GM12875 (cell line): ENCODE measurements around the gene SIGLEC8.
A peak's percentile ranks its signal among the peaks of the same experiment; 100 is the strongest.

Source experiments
- H3K4me3 ChIP-seq: one replicate; pipeline ENCODE4 v1.5.1; 2011; ENCODE audit warnings: low read depth, low read length, control low read depth
- TF ChIP-seq, protein P1 (sequence below): IDR thresholded peaks from 2 replicates; pipeline ENCODE4 v1.5.1; 2011; ENCODE audit warnings: low read depth, mild to moderate bottlenecking, control low read depth, inconsistent platforms, low read length, moderate library complexity, borderline replicate concordance; ENCODE audit not compliant: insufficient read depth

SIGLEC8 gene

DNA sequence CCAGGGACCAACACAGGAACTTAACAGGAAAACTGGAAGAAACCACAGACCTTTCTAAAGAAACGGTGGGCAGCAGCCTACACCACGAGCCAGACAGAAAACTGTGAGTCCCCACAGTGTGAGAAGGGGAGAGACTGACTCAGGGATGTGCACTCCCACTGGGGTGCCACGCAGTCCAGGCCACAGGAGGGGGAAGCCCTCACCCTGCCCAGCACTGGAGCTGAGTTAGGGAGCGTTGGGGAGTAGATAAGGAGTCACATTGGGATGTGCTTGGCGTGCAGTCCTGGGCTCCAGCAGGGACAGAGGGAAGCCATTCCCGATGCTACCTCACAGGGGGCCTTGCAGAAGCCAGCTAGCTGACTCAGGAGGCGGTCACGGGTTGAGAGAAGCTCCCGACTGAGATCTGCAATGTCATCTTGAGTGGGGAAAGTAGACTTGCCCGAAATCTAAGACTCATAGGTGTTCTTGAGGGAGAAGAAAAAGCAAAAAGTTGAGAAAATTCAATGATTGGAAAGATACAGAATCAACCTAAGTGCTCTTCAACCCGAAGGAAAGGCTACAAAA is 17.3 kb downstream of the SIGLEC8 start:
- TF ChIP-seq, protein P1, sequence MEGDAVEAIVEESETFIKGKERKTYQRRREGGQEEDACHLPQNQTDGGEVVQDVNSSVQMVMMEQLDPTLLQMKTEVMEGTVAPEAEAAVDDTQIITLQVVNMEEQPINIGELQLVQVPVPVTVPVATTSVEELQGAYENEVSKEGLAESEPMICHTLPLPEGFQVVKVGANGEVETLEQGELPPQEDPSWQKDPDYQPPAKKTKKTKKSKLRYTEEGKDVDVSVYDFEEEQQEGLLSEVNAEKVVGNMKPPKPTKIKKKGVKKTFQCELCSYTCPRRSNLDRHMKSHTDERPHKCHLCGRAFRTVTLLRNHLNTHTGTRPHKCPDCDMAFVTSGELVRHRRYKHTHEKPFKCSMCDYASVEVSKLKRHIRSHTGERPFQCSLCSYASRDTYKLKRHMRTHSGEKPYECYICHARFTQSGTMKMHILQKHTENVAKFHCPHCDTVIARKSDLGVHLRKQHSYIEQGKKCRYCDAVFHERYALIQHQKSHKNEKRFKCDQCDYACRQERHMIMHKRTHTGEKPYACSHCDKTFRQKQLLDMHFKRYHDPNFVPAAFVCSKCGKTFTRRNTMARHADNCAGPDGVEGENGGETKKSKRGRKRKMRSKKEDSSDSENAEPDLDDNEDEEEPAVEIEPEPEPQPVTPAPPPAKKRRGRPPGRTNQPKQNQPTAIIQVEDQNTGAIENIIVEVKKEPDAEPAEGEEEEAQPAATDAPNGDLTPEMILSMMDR = no peak
- no peak overlapping the region for H3K4me3 ChIP-seq

DNA sequence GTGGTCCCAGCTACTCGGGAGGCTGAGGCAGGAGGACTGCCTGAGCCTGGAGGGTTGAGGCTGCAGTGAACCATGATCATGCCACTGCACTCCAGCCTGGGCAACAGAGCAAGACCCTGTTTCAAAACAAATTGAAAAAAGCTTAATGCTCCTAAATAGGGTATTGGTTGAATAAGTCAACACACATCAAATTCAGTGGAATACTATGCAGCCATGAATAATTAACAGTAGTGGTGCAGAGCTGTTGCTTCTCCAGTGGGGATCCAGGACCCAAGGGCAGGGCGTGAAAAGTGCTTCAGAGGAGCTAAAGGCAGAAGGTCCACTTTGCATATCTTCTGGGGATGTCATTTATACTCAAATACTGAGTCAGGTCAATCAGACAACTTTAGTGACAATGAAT is 18.2 kb downstream of the SIGLEC8 start:
- TF ChIP-seq, protein P1 = no peak

DNA sequence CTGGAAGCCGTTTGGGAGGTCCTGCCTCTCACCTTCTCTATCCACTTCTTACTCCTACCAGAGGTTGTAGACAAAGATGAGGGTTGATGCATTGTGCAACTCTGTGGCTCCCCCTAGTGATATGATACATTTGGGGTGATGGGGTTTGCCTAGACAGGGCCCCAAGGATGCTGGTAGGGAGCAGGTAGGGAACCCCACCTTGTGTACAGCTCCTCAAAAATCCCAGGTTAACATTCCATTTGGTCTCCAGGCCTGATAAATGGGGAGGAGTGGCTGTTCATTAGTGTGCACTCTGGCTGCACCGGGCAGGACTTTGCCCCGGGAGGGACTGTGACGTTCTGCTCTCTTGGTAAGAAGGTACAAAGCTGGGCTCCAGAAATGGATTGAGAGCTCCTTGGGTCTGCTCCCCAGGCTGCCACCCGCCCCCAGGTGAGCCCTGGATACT is 19.2 kb downstream of the SIGLEC8 start:
- no peak overlapping the region for H3K4me3 ChIP-seq
- TF ChIP-seq, protein P1 = peak; percentile 67; the same call in 1 of the 2 replicates

More for the DNA sequence above, 18.2 kb downstream of the SIGLEC8 start:
- no peak overlapping the region for H3K4me3 ChIP-seq

DNA sequence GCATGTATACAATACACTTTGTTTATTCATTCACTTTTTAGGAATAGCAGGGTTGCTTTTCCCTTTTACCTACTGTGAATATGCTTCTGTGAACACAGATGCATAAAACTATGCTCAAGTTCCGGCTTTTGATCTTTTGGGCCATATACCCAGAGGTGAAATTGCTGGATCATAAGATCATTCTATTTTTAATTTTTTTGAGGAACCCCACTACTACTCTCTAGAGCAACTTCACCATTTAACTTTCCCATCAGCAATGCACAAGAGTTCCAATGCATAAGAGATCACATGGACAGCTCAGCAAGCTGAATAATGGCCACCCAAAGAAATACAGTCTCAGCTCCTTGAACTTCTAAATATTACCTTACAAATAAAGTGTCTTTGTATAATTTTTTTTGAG is 23.8 kb downstream of the SIGLEC8 start:
- no peak overlapping the region for H3K4me3 ChIP-seq
- TF ChIP-seq, protein P1 = no peak

DNA sequence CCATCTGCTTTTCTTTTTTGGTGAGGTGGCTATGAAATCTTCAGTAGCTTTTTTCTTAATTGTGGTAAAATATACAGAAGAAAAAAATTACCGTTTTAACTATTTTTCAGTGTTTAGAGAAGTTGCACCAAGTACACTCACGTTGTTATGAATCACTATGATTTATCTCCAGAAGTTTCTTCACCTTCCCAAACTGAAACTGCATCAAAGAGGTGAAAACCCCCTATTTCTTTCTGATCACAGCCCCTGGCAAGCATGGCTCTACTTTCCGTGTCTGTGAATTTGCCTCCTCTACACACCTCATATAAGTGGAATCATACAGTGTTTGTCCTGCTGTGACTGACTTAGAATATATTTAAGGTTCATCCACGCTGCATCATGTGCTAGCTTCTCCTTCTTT is 25.2 kb downstream of the SIGLEC8 start:
- TF ChIP-seq, protein P1 = no peak
- H3K4me3 ChIP-seq = no peak overlapping the region

DNA sequence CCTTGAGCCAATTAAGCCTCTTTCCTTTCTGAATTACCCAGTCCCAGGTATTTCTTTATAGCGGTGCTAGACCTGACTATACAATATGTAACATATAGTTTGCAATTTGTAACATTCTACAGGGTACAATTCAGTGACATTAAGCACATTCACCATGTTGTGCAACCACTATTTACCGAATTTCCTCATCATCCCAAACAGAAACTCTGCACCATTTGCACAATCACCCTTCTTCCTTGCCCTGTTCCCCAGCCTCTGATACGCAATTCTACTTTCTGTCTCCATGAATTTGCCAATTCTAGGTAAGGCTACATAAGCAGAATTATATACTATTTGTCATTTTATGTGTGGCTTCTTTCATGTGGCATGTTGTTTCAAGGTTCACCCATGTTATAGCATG is 27.1 kb downstream of the SIGLEC8 start:
- TF ChIP-seq, protein P1 = no peak
- no peak overlapping the region for H3K4me3 ChIP-seq

DNA sequence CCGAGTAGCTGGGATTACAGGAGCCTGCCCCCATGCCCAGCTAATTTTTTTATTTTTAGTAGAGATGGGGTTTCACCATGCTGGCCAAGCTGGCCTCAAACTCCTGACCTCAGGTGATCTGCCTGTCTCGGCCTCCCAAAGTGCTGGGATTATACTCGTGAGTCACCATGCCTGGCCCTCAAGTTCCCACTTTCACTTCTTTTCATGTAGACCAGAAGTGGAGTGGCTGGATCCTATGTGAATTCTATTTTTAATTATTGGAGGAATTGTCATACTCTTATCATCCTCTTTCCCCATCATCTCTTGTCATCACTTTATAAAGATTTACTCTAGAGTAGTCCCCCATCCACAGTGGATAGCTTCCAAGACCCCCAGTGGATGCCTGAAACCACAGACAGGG is 28.0 kb downstream of the SIGLEC8 start:
- TF ChIP-seq, protein P1 = no peak
- no peak overlapping the region for H3K4me3 ChIP-seq
